ENCODE data around the gene HMCN2. TPM values are rescaled to one million over a fixed set of nuclear protein-coding genes. Genes with fewer than 3 reads are reported as not detected.
"Not testable (repeated sequence)": the region's sequence is repeated elsewhere in the genome, so short reads cannot be mapped to it uniquely, and the experiment has no call there.

The HMCN2 gene
- polyA plus RNA-seq, 1 donor = 7.5 TPM

GRCh38 chr9:130333041-130333711, 67.6 kb downstream of the HMCN2 start:
- DNase-seq = peak; percentile 54

GRCh38 chr9:130333712-130334062, 68.1 kb downstream of the HMCN2 start:
- no peak for DNase-seq

DNA sequence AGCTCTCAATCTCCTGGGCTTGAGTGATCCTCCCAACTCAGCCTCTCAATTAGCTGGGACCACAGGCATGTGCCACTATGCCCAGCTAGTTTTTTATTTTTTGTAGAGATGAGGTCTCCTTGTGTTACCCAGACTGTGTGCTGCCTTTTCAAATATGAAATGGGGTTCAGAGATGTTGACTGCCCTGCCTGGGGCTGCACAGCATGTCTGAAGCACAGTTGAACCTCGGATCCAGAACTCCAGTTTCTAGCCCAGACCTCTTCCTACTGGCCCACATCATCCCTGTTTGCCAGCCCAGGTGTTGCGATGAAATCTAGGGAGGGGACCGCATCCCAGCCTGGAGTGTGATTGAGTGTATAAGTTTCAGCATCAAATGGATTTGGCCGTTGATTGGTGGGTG, 69.4 kb downstream of the HMCN2 start:
- DNase-seq = no peak

DNA sequence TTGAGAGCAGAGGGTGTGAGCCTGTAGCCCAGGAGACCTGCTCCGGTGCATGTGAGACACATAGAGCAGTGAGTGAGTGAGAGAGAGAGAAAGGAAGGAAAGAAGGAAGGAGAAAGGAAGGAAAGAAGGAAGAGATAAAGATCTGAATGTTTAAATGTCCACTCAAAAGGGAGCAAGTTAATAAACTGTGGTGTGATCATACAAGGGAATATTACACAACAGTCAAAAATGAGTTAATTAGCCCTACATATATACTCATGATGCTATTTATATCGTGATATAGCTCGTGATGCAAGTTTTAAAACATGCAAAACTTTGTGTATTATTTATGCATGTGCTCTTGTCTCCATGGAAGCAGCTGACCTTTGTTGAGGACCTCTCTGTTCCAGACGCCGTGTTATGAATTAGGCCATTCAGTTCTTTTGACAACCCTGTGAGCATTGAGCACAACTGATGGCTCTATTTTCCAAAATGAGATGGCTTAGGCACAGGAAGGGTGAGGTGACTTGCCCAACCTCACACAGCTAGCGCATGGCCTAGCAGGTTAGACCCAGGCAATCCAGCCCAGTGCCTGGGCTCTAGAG, 70.6 kb downstream of the HMCN2 start:
- no peak for DNase-seq

- peak; percentile 61 for DNase-seq
Observed at GRCh38 chr9:130336885-130337284, 71.3 kb downstream of the HMCN2 start.

DNA sequence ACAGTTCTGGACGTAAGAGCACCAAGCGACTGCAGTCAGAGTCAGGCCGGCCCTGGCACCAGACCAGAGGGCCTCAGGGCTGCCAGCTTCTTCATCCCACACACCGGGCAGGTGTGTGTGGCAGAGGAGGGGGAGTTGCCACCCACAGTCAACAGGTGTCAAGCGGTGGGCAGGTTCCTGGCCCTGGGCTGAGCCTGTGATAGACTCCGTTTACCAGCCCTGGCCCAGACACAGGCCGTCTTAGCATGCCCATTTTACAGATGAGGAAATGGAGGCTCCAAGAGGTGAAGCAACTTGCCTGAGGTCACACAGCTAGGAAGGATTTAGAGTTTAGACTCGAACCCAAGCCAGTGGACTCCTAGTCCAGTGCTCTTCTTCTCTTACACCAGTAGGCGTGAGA, 71.8 kb downstream of the HMCN2 start:
- DNase-seq = no peak

DNA sequence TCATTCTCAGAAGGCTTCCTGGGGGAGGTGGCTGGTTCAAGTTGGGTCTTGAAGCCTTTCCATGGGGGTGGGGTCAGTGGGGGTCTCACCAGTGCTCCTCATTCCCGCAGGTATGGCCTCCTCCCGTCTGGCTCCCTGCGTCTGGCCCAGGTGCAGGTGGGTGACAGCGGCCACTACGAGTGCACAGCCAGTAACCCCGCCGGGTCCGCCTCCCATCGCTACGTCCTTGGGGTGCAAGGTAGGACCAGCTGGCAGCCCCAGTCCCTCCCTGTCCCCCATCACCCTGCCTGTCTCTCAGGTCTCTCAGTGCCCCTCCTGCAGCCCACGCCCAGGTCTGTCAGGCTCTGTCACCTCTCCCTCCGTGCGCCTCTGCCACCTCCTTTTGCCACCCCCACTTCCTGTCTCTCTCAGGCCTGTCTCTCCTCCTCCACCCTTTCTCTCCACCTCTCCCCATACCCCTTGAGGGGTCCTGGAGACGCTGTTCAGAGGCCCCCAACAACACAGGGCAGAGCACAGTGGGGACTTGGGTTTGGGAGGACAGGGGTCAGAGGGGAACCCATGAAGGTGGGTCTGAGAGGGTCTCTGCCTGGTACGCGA, 72.3 kb downstream of the HMCN2 start:
- DNase-seq = no peak

- not testable (repeated sequence) for DNase-seq
Observed at GRCh38 chr9:130338891-130339290, 73.3 kb downstream of the HMCN2 start.

GRCh38 chr9:130339306-130339705, 73.7 kb downstream of the HMCN2 start:
- no peak for DNase-seq

DNA sequence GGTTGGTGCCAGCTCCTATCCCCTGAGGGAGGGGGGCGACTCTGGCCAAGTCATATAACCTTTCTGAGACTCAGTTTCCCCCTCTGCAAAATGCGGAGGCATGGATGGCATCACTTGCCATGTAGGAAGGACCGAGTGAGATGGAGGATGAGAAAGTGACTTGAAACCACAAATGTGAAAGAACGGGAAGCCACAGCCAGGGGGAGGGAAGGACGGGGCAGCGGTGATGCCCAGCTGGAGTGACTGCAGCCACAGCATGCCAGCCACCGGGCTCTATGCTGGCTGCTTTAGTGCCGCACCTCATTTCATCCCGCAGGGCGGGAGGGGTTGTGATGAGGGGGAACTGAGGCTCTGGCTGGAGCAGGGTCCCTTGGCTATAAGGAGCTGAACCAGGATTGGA, 74.5 kb downstream of the HMCN2 start:
- DNase-seq = no peak

DNA sequence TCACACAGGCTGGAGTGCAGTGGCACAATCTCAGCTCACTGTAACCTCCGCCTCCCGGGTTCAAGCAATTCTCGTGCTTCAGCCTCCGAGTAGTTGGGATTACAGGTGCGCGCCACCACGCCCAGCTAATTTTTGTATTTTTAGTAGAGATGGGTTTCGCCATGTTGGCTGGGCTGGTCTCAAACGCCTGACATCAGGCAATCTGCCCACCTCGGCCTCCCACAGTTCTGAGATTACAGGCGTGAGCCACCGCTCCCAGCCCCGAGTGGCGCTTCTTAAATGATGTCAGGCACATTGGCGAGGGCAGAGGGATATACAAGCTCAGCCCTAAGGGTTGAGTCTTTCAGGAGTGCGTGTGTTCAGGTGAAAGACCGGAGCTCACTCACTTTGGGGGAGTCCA, 75.0 kb downstream of the HMCN2 start:
- DNase-seq = not testable (repeated sequence)

DNA sequence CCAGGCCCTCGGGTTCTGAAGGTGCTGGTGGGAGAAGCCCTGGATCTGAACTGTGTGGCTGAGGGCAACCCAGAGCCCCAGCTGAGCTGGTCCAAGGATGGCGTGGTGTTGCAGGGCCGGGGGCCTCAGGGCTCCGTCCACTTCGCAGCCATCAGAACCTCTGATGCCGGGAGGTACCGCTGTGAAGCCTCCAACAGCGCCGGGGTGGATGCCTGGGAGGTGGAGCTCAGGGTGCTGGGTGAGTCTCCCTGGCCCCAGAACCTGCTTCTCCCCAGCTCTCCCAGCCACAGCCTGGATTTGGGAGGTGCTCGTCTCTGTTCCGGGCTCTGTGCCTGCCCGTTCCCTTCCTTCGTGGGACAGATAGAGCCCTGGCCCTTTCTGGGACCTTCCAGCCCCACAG, 75.6 kb downstream of the HMCN2 start:
- DNase-seq = no peak

DNA sequence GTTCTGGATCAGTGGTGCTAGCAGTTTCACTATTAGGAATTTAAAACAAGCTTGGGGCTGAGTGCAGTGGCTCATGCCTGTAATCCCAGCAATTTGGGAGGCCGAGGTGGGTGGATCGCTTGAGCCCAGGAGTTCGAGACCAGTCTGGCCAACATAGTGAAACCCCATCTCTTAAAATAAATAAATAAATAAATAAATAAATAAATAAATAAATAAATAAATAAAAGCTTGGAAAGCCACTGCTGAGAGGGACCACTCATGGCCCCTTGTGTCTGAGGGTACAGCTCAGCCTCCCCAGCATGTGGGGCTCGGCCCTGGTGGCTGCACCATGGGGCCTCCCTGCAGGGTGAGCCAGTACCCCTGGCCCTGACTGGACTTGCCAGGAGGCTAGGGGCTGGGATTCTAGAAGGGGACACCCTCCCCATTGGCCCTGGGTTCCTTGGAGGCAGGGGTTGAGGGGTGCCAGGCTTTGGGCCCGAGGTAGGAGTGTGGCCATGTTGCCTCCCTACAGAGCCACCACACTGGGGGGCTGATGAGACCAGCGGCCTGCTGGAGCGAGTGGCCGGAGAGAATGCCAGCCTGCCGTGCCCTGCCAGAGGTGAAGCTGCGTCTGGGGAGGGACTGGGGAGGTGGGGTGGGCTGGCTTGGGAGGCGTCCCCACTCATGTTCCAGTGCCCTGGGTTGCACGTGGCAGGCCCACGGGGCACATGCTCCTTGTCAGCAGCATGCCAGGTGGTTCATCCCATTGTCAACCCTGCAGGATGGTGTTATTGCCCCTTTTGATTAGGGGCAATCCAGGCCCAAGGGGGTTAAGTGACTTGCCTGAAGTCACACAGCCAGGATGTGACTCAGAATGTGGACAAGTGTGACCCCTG, 76.5 kb downstream of the HMCN2 start:
- DNase-seq = no peak

- no peak for DNase-seq
Observed at GRCh38 chr9:130342714-130343085, 77.1 kb downstream of the HMCN2 start.

GRCh38 chr9:130343445-130343918, 77.9 kb downstream of the HMCN2 start:
- no peak for DNase-seq

DNA sequence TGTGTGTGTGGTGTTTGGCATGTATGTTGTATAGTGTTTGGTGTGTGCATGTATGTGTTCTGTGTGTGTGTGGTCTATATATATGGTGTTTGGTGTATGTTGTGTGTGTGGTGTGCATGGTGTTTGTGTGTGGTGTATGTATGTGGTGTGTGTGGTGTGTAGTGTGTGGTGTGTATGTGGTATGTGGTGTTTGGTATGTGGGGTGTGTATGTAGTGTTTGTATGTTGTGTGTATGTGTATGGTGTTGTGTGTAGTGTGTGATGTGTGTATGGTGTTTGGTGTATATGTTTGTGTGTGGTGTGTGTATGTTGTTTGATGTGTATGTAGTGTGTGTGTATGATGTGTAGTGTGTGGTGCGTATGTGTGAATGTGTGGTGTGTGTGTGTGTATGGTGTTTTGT, 78.8 kb downstream of the HMCN2 start:
- DNase-seq = no peak

DNA sequence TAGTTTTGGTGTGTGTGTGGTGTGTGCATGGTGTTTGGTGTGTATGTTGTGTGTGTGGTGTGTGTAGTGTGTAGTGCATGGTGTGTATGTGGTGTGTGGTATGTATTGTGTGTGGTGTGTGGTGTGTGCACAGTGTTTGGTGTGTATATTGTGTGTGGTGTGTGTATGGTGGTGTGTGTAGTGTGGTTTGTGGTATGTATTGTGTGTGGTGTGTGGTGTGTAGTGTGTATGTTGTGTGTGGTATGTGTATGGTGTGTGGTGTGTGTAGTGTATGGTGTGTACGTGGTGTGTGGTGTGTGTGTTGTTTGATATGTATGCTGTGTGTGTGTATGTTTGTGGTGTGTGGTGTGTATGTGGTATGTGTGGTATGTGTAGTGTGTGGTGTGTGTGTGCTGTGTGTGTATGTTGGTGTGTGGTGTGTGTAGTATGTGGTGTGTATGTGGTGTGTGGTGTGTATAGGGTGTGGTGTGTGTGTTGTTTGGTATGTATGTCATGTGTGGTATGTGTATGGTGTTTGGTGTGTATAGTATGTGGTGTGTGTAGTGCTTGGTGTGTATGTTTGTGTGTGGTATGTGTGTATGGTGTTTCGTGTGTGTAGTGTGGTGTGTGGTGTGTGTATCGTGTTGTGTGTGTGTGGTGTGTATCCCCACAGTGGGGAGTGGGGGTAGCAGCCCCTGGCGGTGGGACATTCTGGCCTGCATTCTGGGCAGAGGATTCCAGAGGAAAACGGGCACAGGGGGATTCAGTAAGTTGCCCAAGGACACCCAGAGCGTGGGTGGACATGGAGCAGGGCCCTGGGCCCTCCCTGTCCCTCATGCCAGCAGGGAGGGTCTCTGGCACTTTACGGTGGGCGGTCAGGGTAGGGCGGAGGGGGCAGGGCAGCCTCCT, 79.7 kb downstream of the HMCN2 start:
- no peak for DNase-seq

DNA sequence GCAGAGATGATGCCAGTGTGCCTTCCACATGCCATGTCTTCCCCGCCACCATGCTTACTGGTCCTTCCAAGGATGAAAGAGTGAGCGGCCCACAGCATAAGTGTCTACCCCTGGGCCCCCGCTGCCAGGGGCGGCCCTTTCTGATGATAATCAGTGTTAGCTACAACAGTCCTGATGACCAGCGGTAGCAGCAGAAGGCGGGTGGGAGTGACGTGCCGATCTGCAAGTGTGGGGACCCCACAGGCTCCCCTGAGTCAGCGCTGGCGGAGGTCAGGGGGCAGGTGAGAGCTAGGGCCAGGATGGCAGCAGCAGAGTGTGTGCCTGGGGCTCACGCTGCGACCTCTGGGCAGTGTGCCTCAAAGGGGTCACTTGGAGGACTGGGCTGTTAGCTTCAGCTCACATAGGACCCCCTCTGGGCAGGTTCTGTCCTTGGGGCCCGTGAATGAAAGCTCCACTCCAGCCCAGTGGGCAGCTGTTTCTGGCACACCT, 80.4 kb downstream of the HMCN2 start:
- DNase-seq = no peak

DNA sequence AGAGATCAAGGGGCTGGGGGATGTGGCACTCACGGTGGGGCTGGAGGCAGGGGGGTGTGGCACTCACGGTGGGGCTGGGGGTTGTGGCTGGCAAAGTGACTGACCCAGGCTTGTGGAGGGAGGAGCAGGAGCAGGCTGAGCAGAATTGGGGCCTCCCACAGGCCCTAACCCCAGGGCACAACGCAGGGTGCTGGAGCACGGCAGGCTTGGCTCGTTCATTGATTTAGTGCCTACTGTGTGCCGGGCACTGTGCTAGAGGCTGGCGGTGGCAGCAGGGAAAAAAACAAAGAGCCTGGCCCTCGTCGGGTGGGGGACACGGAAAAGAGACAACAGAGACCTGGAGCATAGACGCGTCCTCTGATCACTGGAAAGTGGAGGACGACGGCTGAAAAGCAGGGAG, 80.9 kb downstream of the HMCN2 start:
- DNase-seq = no peak

DNA sequence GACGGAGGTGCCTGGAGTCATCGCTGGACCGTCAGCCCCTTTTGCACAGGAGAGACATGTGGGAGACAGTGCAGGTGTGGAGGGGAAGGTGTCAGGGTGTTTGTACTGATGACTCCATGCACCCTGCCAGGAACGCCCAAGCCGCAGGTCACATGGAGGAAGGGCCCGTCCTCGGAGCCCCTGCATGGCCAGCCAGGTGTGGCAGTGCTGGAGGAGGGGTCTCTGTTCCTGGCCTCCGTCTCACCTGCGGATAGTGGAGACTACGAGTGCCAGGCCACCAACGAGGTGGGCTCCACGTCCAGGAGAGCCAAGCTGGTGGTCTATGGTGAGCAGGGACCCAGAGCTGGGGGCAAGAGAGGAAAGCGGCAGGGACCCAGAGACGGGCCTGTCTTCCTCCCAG, 81.5 kb downstream of the HMCN2 start:
- DNase-seq = no peak

GRCh38 chr9:130347931-130348330, 82.4 kb downstream of the HMCN2 start:
- DNase-seq = no peak

GRCh38 chr9:130348341-130348740, 82.8 kb downstream of the HMCN2 start:
- DNase-seq = no peak

All from hindlimb muscle (tissue), 1 donor.